Measurements from ENCODE around the gene ANKRD31. TPM values are rescaled to one million over a fixed set of nuclear protein-coding genes. Genes with fewer than 3 reads are reported as not detected.

ANKRD31 gene
- total RNA-seq, 2 experiments from 2014 or later, result 0.13 TPM; not detected in 1

DNA sequence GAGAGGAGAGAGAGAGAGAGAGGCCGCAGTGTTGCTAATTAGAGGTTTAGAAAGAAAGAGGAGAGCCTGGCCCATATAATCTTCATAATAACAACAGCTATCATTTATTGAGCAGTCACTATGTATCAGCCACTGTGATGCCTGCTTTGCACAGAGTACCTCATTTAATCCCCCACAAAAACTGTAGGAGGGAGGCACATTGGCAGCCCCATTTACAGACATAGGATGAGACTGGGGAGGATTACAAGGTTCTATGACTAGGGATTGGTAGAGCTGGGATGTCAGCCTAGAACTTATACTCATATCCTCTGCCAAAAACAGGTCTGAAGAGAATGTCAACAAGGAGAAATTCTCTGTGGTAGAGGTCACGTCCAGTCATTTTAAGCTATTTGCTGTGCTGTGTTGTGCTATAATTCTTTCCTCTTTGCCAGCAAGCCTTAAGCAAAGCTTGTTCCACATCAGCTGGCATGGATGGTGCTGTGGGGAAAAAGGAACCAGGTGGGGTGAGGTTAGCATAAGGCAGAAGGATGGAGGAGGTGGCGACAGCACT lies 177.6 kb downstream of the ANKRD31 start:
- Histone ChIP-seq H3K4me1 (ENCODE audit: insufficient read depth, low read length, poor library complexity, severe bottlenecking) (no peaks in the 10 kb centered on the region), H3K4me2 (ENCODE audit: low read length) (no peak overlapping the region), H3K79me2 (ENCODE audit: insufficient read depth, low read depth, low read length) (no peaks in the 10 kb centered on the region), H3K9me3 (ENCODE audit: low read length) (no peaks in the 10 kb centered on the region), H3K9me2 (ENCODE audit: insufficient read depth, low read length) (no peaks in the 10 kb centered on the region), H2AFZ (ENCODE audit: low read length) (no peak overlapping the region), H3K36me3 (ENCODE audit: insufficient read depth, low read length) (no peaks in the 10 kb centered on the region), H4K20me1 (ENCODE audit: insufficient read depth, low read length) (no peaks in the 10 kb centered on the region), H3K27ac (ENCODE audit: low read depth, low read length, poor library complexity, severe bottlenecking) (no peak overlapping the region), H3K4me3 (ENCODE audit: low read depth, low read length, poor library complexity, severe bottlenecking) (no peak overlapping the region)
- TF ChIP-seq, protein P1, sequence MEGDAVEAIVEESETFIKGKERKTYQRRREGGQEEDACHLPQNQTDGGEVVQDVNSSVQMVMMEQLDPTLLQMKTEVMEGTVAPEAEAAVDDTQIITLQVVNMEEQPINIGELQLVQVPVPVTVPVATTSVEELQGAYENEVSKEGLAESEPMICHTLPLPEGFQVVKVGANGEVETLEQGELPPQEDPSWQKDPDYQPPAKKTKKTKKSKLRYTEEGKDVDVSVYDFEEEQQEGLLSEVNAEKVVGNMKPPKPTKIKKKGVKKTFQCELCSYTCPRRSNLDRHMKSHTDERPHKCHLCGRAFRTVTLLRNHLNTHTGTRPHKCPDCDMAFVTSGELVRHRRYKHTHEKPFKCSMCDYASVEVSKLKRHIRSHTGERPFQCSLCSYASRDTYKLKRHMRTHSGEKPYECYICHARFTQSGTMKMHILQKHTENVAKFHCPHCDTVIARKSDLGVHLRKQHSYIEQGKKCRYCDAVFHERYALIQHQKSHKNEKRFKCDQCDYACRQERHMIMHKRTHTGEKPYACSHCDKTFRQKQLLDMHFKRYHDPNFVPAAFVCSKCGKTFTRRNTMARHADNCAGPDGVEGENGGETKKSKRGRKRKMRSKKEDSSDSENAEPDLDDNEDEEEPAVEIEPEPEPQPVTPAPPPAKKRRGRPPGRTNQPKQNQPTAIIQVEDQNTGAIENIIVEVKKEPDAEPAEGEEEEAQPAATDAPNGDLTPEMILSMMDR (conservative IDR thresholded peaks at IDR 0.05; ENCODE audit: low read length), result no peak
- no peak for TF ChIP-seq EZH2phosphoT487 (IDR thresholded peaks at IDR 0.05; ENCODE audit: borderline replicate concordance, low read depth, low read length)
- no peak for DNase-seq (ENCODE audit: low spot score)
- no TSS peak for BruUV-seq (replicated peaks)
- intact Hi-C loops (cut with micrococcal nuclease; ENCODE audit: unreplicated experiment), result no loop called here
- ChIA-PET POLR2A (interaction anchor here (0.6 kb wide), 1 partner anchor 399 kb away, joined by 3 read pairs; no protein-coding TSS in a partner anchor), CTCF (ENCODE audit: unreplicated experiment) (no interaction called here)

DNA sequence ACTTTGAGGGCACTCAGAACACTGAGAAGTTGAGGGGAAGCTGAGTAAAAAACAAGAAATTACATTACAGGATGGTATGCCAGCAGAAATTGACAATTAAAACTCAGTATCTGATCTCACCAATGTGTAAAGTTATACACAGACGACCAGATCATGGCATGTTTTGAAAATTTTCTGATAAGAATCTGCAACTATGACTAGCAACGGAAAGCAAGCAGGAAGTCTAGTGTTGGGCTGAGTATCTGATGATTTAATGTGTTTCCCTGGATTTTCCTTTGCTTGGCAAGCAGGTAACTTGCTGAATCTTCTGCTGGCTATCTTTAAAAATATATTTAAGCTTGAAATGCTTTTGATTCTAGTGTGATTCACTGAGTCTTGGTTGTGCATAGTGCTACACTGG lies 179.1 kb downstream of the ANKRD31 start:
- Histone ChIP-seq H3K27ac (ENCODE audit: low read depth, low read length, poor library complexity, severe bottlenecking) (no peak overlapping the region), H3K9me3 (ENCODE audit: low read length) (no peaks in the 10 kb centered on the region), H3K79me2 (ENCODE audit: insufficient read depth, low read depth, low read length) (no peaks in the 10 kb centered on the region), H3K36me3 (ENCODE audit: insufficient read depth, low read length) (no peaks in the 10 kb centered on the region), H3K4me1 (ENCODE audit: insufficient read depth, low read length, poor library complexity, severe bottlenecking) (no peaks in the 10 kb centered on the region), H2AFZ (ENCODE audit: low read length) (no peak overlapping the region), H3K4me3 (ENCODE audit: low read depth, low read length, poor library complexity, severe bottlenecking) (no peak overlapping the region), H3K9me2 (ENCODE audit: insufficient read depth, low read length) (no peaks in the 10 kb centered on the region), H4K20me1 (ENCODE audit: insufficient read depth, low read length) (no peaks in the 10 kb centered on the region), H3K4me2 (ENCODE audit: low read length) (no peak overlapping the region)
- DNase-seq (ENCODE audit: low spot score), result no peak
- intact Hi-C loops (cut with micrococcal nuclease; ENCODE audit: unreplicated experiment), result no loop called here
- BruUV-seq (replicated peaks), result no TSS peak
- TF ChIP-seq, protein P1 (conservative IDR thresholded peaks at IDR 0.05; ENCODE audit: low read length), result no peak
- TF ChIP-seq EZH2phosphoT487 (IDR thresholded peaks at IDR 0.05; ENCODE audit: borderline replicate concordance, low read depth, low read length), result no peak
- ChIA-PET CTCF (ENCODE audit: unreplicated experiment) (no interaction called here), POLR2A (no interaction called here)

DNA sequence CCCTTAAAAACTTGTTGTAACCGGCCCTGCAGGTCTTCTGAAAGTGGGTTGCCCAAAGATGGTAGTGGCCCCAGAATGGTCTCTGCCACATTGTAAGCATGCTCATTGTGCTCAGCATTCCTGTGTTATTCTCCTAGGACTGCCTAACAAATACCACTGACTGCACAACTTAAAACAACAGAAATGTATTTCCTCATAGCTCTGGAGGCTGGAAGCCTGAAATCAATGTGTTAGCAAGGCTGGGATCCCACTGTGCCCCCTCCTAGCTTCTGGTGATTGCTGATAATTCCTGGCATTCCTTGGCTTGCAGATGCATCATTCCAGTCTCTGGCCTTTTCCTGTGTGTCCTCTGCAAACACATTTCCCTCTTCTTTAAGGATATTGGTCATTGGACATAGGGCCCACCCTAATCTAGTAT lies 180.9 kb downstream of the ANKRD31 start:
- no peaks in the 10 kb centered on the region for H3K79me2 ChIP-seq (ENCODE audit: insufficient read depth, low read depth, low read length)
- BruUV-seq (replicated peaks), result no TSS peak
- H3K4me1 ChIP-seq (ENCODE audit: insufficient read depth, low read length, poor library complexity, severe bottlenecking), result no peaks in the 10 kb centered on the region
- CTCF ChIA-PET (ENCODE audit: unreplicated experiment), result no interaction called here
- intact Hi-C loops (cut with micrococcal nuclease; ENCODE audit: unreplicated experiment), result no loop called here
- POLR2A ChIA-PET, result no interaction called here
- H3K9me2 ChIP-seq (ENCODE audit: insufficient read depth, low read length), result no peaks in the 10 kb centered on the region
- H3K36me3 ChIP-seq (ENCODE audit: insufficient read depth, low read length), result no peaks in the 10 kb centered on the region
- H2AFZ ChIP-seq (ENCODE audit: low read length), result no peak overlapping the region
- H3K27ac ChIP-seq (ENCODE audit: low read depth, low read length, poor library complexity, severe bottlenecking), result no peak overlapping the region
- no peak for DNase-seq (ENCODE audit: low spot score)
- TF ChIP-seq EZH2phosphoT487 (IDR thresholded peaks at IDR 0.05; ENCODE audit: borderline replicate concordance, low read depth, low read length), result no peak
- H4K20me1 ChIP-seq (ENCODE audit: insufficient read depth, low read length), result no peaks in the 10 kb centered on the region
- no peak overlapping the region for H3K4me3 ChIP-seq (ENCODE audit: low read depth, low read length, poor library complexity, severe bottlenecking)
- no peak overlapping the region for H3K4me2 ChIP-seq (ENCODE audit: low read length)
- no peaks in the 10 kb centered on the region for H3K9me3 ChIP-seq (ENCODE audit: low read length)
